GM12892 (cell line): Measurements from ENCODE around the gene ALDH9A1.

Experiments
- POLR2AphosphoS5 ChIP-seq: IDR thresholded peaks from 2 replicates; pipeline ENCODE4 v1.6.1; 2011; ENCODE audit warnings: low read depth, low read length, control low read depth
- TAF1 ChIP-seq: IDR thresholded peaks from 2 replicates; pipeline ENCODE4 v1.6.1; 2011; ENCODE audit warnings: low read depth, mild to moderate bottlenecking, control low read depth, low read length, borderline replicate concordance

GRCh38 chr1:165703648-165704047 is 5.3 kb upstream of the ALDH9A1 start:
- TF ChIP-seq TAF1 (no peak), POLR2AphosphoS5 (no peak)
